Mesothelial cell of epicardium (in vitro differentiated cells): ENCODE data around the gene HHATL. TPM values are rescaled to one million over a fixed set of nuclear protein-coding genes. Genes with fewer than 3 reads are reported as not detected.

Experiments used
- DNase-seq, 2 experiments: peaks; one replicate each; pipeline ENCODE4 v3.0.0; 2021; ENCODE audit warnings: low spot score in 2 of 2; ENCODE audit not compliant: unreplicated experiment in 2 of 2
- H3K27ac Mint-ChIP-seq: 2 replicates; pipeline ENCODE4 v1.8.0; 2021; ENCODE audit warnings: mixed read lengths
- H3K27me3 Mint-ChIP-seq: 2 replicates; pipeline ENCODE4 v1.8.0; 2021; ENCODE audit warnings: low read depth, mixed read lengths
- H3K36me3 Mint-ChIP-seq: 2 replicates; pipeline ENCODE4 v1.8.0; 2021; ENCODE audit warnings: mixed read lengths
- H3K4me1 Mint-ChIP-seq: 2 replicates; pipeline ENCODE4 v1.8.0; 2021; ENCODE audit warnings: mixed read lengths
- H3K4me3 Mint-ChIP-seq: 2 replicates; pipeline ENCODE4 v1.8.0; 2021; ENCODE audit warnings: mild to moderate bottlenecking, moderate library complexity, mixed read lengths
- H3K9me3 Mint-ChIP-seq: 2 replicates; pipeline ENCODE4 v1.8.0; 2021; ENCODE audit warnings: mixed read lengths
- CTCF ChIP-seq: fragments of 200-600 bp; sonication (generic); IDR thresholded peaks from one replicate; pipeline ENCODE4 v1.5.0; 2021; ENCODE audit warnings: antibody characterized with exemption; ENCODE audit not compliant: unreplicated experiment
- total RNA-seq: library from RNA; stranded (reverse); gene quantifications from 3 replicates; pipeline ENCODE4 v1.2.1, GENCODE V29; 2021

HHATL gene
- total RNA-seq, 1 donor from 2014 or later: not detected

GRCh38 chr3:42721690-42722089 is 19.1 kb upstream of the HHATL start:
- Mint-ChIP-seq H3K9me3 (no peaks in the 10 kb centered on the region), H3K36me3 (no peaks in the 10 kb centered on the region), H3K27me3 (peaks cover 2% of the 10 kb centered on the region), H3K4me3 (no peak overlapping the region), H3K4me1 (no peaks in the 10 kb centered on the region), H3K27ac (no peak overlapping the region)
- TF ChIP-seq CTCF: no peak
- no peak for DNase-seq

GRCh38 chr3:42720126-42720525 is 17.5 kb upstream of the HHATL start:
- no peak for DNase-seq
- H3K4me1 Mint-ChIP-seq: no peaks in the 10 kb centered on the region
- peaks cover 2% of the 10 kb centered on the region for H3K27me3 Mint-ChIP-seq
- no peaks in the 10 kb centered on the region for H3K9me3 Mint-ChIP-seq
- no peaks in the 10 kb centered on the region for H3K36me3 Mint-ChIP-seq
- no peak for TF ChIP-seq CTCF
- no peak overlapping the region for H3K4me3 Mint-ChIP-seq
- no peak overlapping the region for H3K27ac Mint-ChIP-seq

GRCh38 chr3:42719002-42719401 is 16.4 kb upstream of the HHATL start:
- peaks cover 2% of the 10 kb centered on the region for H3K27me3 Mint-ChIP-seq
- no peak for TF ChIP-seq CTCF
- no peak for DNase-seq

GRCh38 chr3:42718338-42718737 is 15.7 kb upstream of the HHATL start:
- no peak overlapping the region for H3K4me3 Mint-ChIP-seq
- no peaks in the 10 kb centered on the region for H3K9me3 Mint-ChIP-seq
- no peaks in the 10 kb centered on the region for H3K4me1 Mint-ChIP-seq
- no peak for DNase-seq
- no peak for TF ChIP-seq CTCF
- H3K27me3 Mint-ChIP-seq: peaks cover 2% of the 10 kb centered on the region
- no peaks in the 10 kb centered on the region for H3K36me3 Mint-ChIP-seq
- no peak overlapping the region for H3K27ac Mint-ChIP-seq

More at GRCh38 chr3:42719002-42719401, 16.4 kb upstream of the HHATL start:
- Mint-ChIP-seq H3K36me3 (no peaks in the 10 kb centered on the region), H3K4me3 (no peak overlapping the region), H3K4me1 (no peaks in the 10 kb centered on the region), H3K27ac (no peak overlapping the region), H3K9me3 (no peaks in the 10 kb centered on the region)

GRCh38 chr3:42717306-42717705 is 14.7 kb upstream of the HHATL start:
- DNase-seq: no peak
- no peaks in the 10 kb centered on the region for H3K36me3 Mint-ChIP-seq
- H3K9me3 Mint-ChIP-seq: no peaks in the 10 kb centered on the region
- no peak overlapping the region for H3K27ac Mint-ChIP-seq
- no peak overlapping the region for H3K4me3 Mint-ChIP-seq
- no peak for TF ChIP-seq CTCF
- H3K4me1 Mint-ChIP-seq: no peaks in the 10 kb centered on the region
- H3K27me3 Mint-ChIP-seq: peaks cover 4% of the 10 kb centered on the region
